ENCODE data around the gene HCRTR1. TPM values are rescaled to one million over a fixed set of nuclear protein-coding genes. Genes with fewer than 3 reads are reported as not detected.

Gene HCRTR1
- total and polyA plus RNA-seq, 2 donors (not counting 1 experiment from before 2014, with no cell fraction given), result 0.22 TPM; not detected in 1

DNA sequence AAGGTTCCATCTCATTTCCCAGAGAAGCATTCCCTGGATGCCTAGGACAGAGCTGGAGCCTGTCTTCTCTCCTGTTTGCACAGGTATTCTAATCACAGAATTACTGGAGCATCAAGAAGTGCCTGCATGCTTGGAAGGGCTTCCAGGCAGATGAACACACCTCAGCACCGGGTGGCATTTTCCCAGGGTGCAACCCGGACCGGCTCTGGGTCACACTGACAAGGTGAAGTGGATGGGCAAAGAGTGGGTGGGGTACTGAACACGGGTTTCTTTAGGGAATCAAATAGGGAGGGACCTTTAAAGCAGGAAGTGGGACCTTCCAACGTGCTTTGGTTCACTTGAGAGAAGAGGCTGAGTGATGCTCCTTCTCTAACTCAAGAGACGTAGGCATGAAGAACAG lies 34.3 kb downstream of the HCRTR1 start:
- no peak overlapping the region for H3K9ac ChIP-seq (ENCODE audit: low read length)
- peaks cover 2% of the 10 kb centered on the region for H3K4me1 Mint-ChIP-seq

DNA sequence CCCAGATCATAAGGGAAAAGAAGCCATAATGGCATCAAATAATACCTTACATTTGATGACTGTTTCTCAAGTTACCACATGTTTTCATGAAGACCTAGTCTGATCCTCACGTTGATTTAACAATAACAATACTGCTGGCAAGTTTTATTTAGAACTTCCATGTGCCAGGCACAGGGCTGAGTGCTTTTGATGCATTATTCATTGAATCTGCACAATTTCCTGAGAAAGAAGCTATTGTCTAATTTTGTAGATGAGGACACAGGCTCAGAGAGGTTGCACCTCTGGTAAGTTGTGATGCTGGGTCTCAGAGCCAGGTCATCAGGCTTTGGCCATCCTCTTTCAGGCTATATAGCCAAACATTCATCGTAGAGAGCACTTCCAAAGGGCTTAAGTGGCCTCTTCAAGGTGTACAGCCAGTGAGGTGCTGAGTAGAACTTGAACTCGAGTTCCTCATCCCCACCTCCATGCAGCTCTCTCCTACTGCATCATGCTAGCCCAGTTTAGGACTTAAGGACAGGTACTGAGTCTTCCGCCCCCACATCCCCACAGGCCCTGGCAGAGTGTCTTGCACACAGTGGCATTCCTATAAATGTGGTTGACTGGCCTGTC lies 35.5 kb downstream of the HCRTR1 start:
- H3K9me3 Mint-ChIP-seq (ENCODE audit: insufficient read depth), result no peaks in the 10 kb centered on the region
- peaks cover 0 to 6% (median 0%) of the 10 kb centered on the region in 4 experiments for H3K27me3 ChIP-seq (replicated peaks in 1 of 4; ENCODE audit: control extremely low read depth in 1 of 4, control insufficient read depth in 3 of 4, insufficient read depth in 4 of 4, low read length in 3 of 4)
- no peaks in the 10 kb centered on the region for H3K4me1 Mint-ChIP-seq
- H3K9me3 ChIP-seq (ENCODE audit: control extremely low read depth in 1 of 3, control insufficient read depth in 2 of 3, insufficient read depth in 1 of 3, low read length in 2 of 3), result no peaks in the 10 kb centered on the region
- H3K27ac ChIP-seq (ENCODE audit: low read length in 2 of 2), result no peak overlapping the region
- no peaks in the 10 kb centered on the region for H4K20me1 ChIP-seq (ENCODE audit: control insufficient read depth, insufficient read depth, low read length, poor library complexity, severe bottlenecking)
- DNase-seq (no peak), ATAC-seq (ENCODE audit: low read depth) (no peak)
- no peak overlapping the region for H2AFZ ChIP-seq (ENCODE audit: insufficient read depth, low read depth, low read length, poor library complexity, severe bottlenecking)
- H3K27ac Mint-ChIP-seq, result no peak overlapping the region
- peaks cover 18% of the 10 kb centered on the region for H3K27me3 Mint-ChIP-seq
- H3K79me2 ChIP-seq (ENCODE audit: control insufficient read depth, insufficient read depth, low read length), result no peaks in the 10 kb centered on the region
- 100% methylated on average over 1 of the region's 4 CpGs for WGBS (ENCODE audit: insufficient coverage)
- no peaks in the 10 kb centered on the region for H3K4me1 ChIP-seq (ENCODE audit: control insufficient read depth in 2 of 2, insufficient read depth in 2 of 2, low read length in 2 of 2)
- TF ChIP-seq, protein P1, sequence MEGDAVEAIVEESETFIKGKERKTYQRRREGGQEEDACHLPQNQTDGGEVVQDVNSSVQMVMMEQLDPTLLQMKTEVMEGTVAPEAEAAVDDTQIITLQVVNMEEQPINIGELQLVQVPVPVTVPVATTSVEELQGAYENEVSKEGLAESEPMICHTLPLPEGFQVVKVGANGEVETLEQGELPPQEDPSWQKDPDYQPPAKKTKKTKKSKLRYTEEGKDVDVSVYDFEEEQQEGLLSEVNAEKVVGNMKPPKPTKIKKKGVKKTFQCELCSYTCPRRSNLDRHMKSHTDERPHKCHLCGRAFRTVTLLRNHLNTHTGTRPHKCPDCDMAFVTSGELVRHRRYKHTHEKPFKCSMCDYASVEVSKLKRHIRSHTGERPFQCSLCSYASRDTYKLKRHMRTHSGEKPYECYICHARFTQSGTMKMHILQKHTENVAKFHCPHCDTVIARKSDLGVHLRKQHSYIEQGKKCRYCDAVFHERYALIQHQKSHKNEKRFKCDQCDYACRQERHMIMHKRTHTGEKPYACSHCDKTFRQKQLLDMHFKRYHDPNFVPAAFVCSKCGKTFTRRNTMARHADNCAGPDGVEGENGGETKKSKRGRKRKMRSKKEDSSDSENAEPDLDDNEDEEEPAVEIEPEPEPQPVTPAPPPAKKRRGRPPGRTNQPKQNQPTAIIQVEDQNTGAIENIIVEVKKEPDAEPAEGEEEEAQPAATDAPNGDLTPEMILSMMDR (IDR thresholded peaks at IDR 0.05), result no peak
- TF ChIP-seq EZH2 (IDR thresholded peaks at IDR 0.05; ENCODE audit: borderline replicate concordance, insufficient read depth, low read depth, low read length, poor library complexity, severe bottlenecking), result no peak
- no peak overlapping the region for H3K9ac ChIP-seq (ENCODE audit: low read length)
- intact Hi-C loops (cut with micrococcal nuclease), result no loop called here
- H3K4me2 ChIP-seq (replicated peaks; ENCODE audit: low read depth, low read length, poor library complexity, severe bottlenecking), result no peak overlapping the region
- POLR2A ChIA-PET, result no interaction called here
- CTCF ChIA-PET, result no interaction called here
- no peak overlapping the region for H3K4me3 ChIP-seq (ENCODE audit: control extremely low read depth in 1 of 5, extremely low read depth in 1 of 5, insufficient read depth in 1 of 5, low read depth in 2 of 5, low read length in 4 of 5)
- no peak overlapping the region for H3K4me3 Mint-ChIP-seq
- no peaks in the 10 kb centered on the region for H3K36me3 ChIP-seq (replicated peaks in 1 of 2; ENCODE audit: control extremely low read depth in 1 of 2, control insufficient read depth in 1 of 2, extremely low read depth in 1 of 2, insufficient read depth in 2 of 2, low read length in 1 of 2)

More for the DNA sequence above, 34.3 kb downstream of the HCRTR1 start:
- Histone ChIP-seq H3K79me2 (ENCODE audit: control insufficient read depth, insufficient read depth, low read length) (no peaks in the 10 kb centered on the region), H4K20me1 (ENCODE audit: control insufficient read depth, insufficient read depth, low read length, poor library complexity, severe bottlenecking) (no peaks in the 10 kb centered on the region), H3K4me1 (ENCODE audit: control insufficient read depth in 2 of 2, insufficient read depth in 2 of 2, low read length in 2 of 2) (no peaks in the 10 kb centered on the region), H3K27me3 (replicated peaks in 1 of 4; ENCODE audit: control extremely low read depth in 1 of 4, control insufficient read depth in 3 of 4, insufficient read depth in 4 of 4, low read length in 3 of 4) (peaks cover 0 to 3% (median 0%) of the 10 kb centered on the region in 4 experiments), H3K36me3 (replicated peaks in 1 of 2; ENCODE audit: control extremely low read depth in 1 of 2, control insufficient read depth in 1 of 2, extremely low read depth in 1 of 2, insufficient read depth in 2 of 2, low read length in 1 of 2) (no peaks in the 10 kb centered on the region), H3K4me3 (ENCODE audit: control extremely low read depth in 1 of 5, extremely low read depth in 1 of 5, insufficient read depth in 1 of 5, low read depth in 2 of 5, low read length in 4 of 5) (no peak overlapping the region), H2AFZ (ENCODE audit: insufficient read depth, low read depth, low read length, poor library complexity, severe bottlenecking) (no peak overlapping the region), H3K27ac (ENCODE audit: low read length in 2 of 2) (no peak overlapping the region), H3K4me2 (replicated peaks; ENCODE audit: low read depth, low read length, poor library complexity, severe bottlenecking) (no peak overlapping the region), H3K9me3 (ENCODE audit: control extremely low read depth in 1 of 3, control insufficient read depth in 2 of 3, insufficient read depth in 1 of 3, low read length in 2 of 3) (no peaks in the 10 kb centered on the region)
- Mint-ChIP-seq H3K9me3 (ENCODE audit: insufficient read depth) (no peaks in the 10 kb centered on the region), H3K4me3 (no peak overlapping the region), H3K27me3 (peaks cover 8% of the 10 kb centered on the region), H3K27ac (no peak overlapping the region)
- ChIA-PET CTCF (interaction anchor here (0.6 to 1.4 kb wide), 2 partner anchors 15 to 340 kb away, joined by 3 to 6 read pairs; no protein-coding TSS in a partner anchor), POLR2A (interaction anchor here (0.6 kb wide), 1 partner anchor 573 kb away, joined by 6 read pairs; no protein-coding TSS in a partner anchor)
- 63% methylated on average over 5 of the region's 6 CpGs for WGBS (ENCODE audit: insufficient coverage)
- TF ChIP-seq EZH2 (IDR thresholded peaks at IDR 0.05; ENCODE audit: borderline replicate concordance, insufficient read depth, low read depth, low read length, poor library complexity, severe bottlenecking), result no peak
- TF ChIP-seq, protein P1 (IDR thresholded peaks at IDR 0.05), result no peak
- intact Hi-C loops (cut with micrococcal nuclease), result no loop called here
- no peak for ATAC-seq (ENCODE audit: low read depth)
- DNase-seq, result no peak

Data from B cell (primary cell).